HepG2 (cell line): ENCODE measurements around the gene DTWD2.

ENCODE experiments used
- BRCA1 ChIP-seq: sonication (generic); formaldehyde crosslinking; IDR thresholded peaks from 2 replicates; pipeline ENCODE4 v1.4.0; 2020; ENCODE audit warnings: missing genetic modification reagents
- MATR3 ChIP-seq: sonication (generic); formaldehyde crosslinking; IDR thresholded peaks from 2 replicates; pipeline ENCODE4 v1.4.0; 2020; ENCODE audit warnings: missing genetic modification reagents
- NR2F2 ChIP-seq: IDR thresholded peaks from 2 replicates; pipeline ENCODE4 v1.6.1; 2012; ENCODE audit warnings: low read depth, inconsistent platforms, borderline replicate concordance
- POLR2A ChIP-seq, 2 experiments: IDR thresholded peaks; 2 replicates each; pipeline ENCODE4 v1.6.1; 2011; ENCODE audit warnings: low read depth in 2 of 2, low read length in 2 of 2, mild to moderate bottlenecking in 1 of 2, moderate library complexity in 1 of 2; ENCODE audit not compliant: insufficient read depth in 1 of 2
- SMAD3 ChIP-seq: sonication (generic); formaldehyde crosslinking; IDR thresholded peaks from 2 replicates; pipeline ENCODE4 v1.4.0; 2020; ENCODE audit warnings: missing genetic modification reagents
- ZNF33A ChIP-seq: sonication (generic); formaldehyde crosslinking; IDR thresholded peaks from 2 replicates; pipeline ENCODE4 v1.5.1; 2020; ENCODE audit warnings: missing genetic modification reagents, mild to moderate bottlenecking, moderate library complexity, borderline replicate concordance
- TF ChIP-seq, protein P1 (sequence below), 2 experiments: IDR thresholded peaks; 2 replicates each; pipeline ENCODE4 v1.6.1; 2011 to 2012; ENCODE audit warnings: low read length in 2 of 2, borderline replicate concordance in 1 of 2, low read depth in 1 of 2, mild to moderate bottlenecking in 1 of 2, moderate library complexity in 1 of 2
- TF ChIP-seq, protein P2 (sequence below), 2 experiments: sonication (generic) in 1 of 2; formaldehyde crosslinking in 1 of 2; IDR thresholded peaks; 2 replicates each; pipeline versions ENCODE4 v1.5.1 to v1.6.1; 2011 to 2020; ENCODE audit warnings: borderline replicate concordance in 1 of 2, low read depth in 1 of 2, low read length in 1 of 2, mild to moderate bottlenecking in 1 of 2, missing genetic modification reagents in 1 of 2, moderate library complexity in 1 of 2

DNA sequence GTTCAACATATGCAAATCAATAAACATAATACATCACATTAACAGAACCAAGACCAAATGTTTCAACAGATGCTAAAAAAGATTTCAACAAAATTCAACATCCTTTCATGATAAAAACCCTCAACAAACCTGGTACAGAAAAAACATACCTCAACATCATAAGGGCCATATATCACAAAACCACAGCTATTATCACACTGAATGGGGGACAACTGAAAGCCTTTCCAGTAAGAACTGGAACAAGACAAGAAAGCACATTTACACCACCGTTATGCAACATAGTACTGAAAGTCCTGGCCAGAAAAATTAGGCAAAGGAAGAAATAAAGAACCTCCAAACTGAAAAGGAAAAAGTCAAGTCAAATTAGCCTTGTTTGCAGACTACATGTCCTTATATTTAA is 93.6 kb downstream of the DTWD2 start:
- TF ChIP-seq, protein P1, sequence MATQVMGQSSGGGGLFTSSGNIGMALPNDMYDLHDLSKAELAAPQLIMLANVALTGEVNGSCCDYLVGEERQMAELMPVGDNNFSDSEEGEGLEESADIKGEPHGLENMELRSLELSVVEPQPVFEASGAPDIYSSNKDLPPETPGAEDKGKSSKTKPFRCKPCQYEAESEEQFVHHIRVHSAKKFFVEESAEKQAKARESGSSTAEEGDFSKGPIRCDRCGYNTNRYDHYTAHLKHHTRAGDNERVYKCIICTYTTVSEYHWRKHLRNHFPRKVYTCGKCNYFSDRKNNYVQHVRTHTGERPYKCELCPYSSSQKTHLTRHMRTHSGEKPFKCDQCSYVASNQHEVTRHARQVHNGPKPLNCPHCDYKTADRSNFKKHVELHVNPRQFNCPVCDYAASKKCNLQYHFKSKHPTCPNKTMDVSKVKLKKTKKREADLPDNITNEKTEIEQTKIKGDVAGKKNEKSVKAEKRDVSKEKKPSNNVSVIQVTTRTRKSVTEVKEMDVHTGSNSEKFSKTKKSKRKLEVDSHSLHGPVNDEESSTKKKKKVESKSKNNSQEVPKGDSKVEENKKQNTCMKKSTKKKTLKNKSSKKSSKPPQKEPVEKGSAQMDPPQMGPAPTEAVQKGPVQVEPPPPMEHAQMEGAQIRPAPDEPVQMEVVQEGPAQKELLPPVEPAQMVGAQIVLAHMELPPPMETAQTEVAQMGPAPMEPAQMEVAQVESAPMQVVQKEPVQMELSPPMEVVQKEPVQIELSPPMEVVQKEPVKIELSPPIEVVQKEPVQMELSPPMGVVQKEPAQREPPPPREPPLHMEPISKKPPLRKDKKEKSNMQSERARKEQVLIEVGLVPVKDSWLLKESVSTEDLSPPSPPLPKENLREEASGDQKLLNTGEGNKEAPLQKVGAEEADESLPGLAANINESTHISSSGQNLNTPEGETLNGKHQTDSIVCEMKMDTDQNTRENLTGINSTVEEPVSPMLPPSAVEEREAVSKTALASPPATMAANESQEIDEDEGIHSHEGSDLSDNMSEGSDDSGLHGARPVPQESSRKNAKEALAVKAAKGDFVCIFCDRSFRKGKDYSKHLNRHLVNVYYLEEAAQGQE (IDR thresholded peaks at IDR 0.05; ENCODE audit: borderline replicate concordance in 1 of 2, low read depth in 1 of 2, low read length in 2 of 2): no peak
- TF ChIP-seq SMAD3 (CRISPR knock-in tag) (no peak), BRCA1 (CRISPR knock-in tag) (no peak), MATR3 (CRISPR knock-in tag) (no peak), ZNF33A (CRISPR knock-in tag) (no peak), NR2F2 (no peak), POLR2A (IDR thresholded peaks at IDR 0.05; ENCODE audit: insufficient read depth in 1 of 2, low read depth in 2 of 2, low read length in 2 of 2) (no peak)
- TF ChIP-seq, protein P2, sequence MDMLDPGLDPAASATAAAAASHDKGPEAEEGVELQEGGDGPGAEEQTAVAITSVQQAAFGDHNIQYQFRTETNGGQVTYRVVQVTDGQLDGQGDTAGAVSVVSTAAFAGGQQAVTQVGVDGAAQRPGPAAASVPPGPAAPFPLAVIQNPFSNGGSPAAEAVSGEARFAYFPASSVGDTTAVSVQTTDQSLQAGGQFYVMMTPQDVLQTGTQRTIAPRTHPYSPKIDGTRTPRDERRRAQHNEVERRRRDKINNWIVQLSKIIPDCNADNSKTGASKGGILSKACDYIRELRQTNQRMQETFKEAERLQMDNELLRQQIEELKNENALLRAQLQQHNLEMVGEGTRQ (IDR thresholded peaks at IDR 0.05; ENCODE audit: low read depth, low read length): no peak
- TF ChIP-seq, protein P2 (CRISPR knock-in tag; IDR thresholded peaks at IDR 0.05; ENCODE audit: borderline replicate concordance): no peak
